Measurements from ENCODE around the gene SPAG17. TPM values are rescaled to one million over a fixed set of nuclear protein-coding genes. Genes with fewer than 3 reads are reported as not detected.

SPAG17 gene
- total and polyA plus RNA-seq, 2 of the 13 experiments (the other 11 are each of a cell fraction or from before 2014, with no cell fraction given) = not detected

DNA sequence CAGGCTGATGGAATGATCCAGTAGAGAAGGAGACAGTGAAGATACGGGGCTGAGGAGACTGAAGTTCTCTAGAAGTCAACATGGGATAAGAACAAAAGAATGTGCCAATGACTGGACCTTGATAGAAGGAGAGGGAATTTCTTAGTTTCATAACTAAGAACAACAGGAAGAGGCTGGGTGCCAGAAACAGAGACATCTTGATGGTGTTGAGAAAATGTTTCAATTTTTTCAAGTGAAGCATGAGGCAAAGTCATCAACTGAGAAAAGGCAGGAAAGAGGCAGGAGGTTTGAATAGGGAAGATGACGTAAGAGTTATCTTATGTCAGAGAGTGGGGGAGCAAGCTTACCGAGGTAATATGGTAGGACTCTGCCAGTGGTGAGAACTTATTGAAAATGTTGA, 80.1 kb downstream of the SPAG17 start:
- no peak overlapping the region for H3K4me2 ChIP-seq (ENCODE audit: low read depth, low read length)
- no peaks in the 10 kb centered on the region for H4K20me1 ChIP-seq (ENCODE audit: insufficient read depth, low read length)
- H3K9ac ChIP-seq (ENCODE audit: insufficient read depth, low read depth, low read length) = no peak overlapping the region
- no peak overlapping the region for H3K4me3 ChIP-seq (replicated peaks in 1 of 3; ENCODE audit: insufficient read depth in 1 of 3, low read depth in 2 of 3, low read length in 3 of 3)
- no peak overlapping the region for H2AFZ ChIP-seq (ENCODE audit: low read length)
- TF ChIP-seq KDM1A (CRISPR knock-in tag; IDR thresholded peaks at IDR 0.05) = no peak
- peak; percentile 60; the same call in 1 of the 2 replicates for TF ChIP-seq ATF7 (IDR thresholded peaks at IDR 0.05)
- no peak for TF ChIP-seq ATF7 (CRISPR knock-in tag; IDR thresholded peaks at IDR 0.05)
- TF ChIP-seq, protein P1, sequence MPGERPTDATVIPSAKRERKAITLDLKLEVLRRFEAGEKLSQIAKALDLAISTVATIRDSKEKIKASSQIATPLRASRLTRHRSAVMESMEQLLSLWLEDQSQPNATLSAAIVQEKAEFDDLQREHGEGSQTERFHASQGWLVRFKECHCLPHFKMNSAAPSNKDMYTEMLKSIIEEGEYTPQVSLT (CRISPR knock-in tag; IDR thresholded peaks at IDR 0.05; ENCODE audit: borderline replicate concordance, low read depth) = no peak
- TF ChIP-seq CREB1 (IDR thresholded peaks at IDR 0.05) = 0 out of 2 replicates have a peak, but pooled peaks have one; percentile 35
- TF ChIP-seq CREB1 (CRISPR knock-in tag; IDR thresholded peaks at IDR 0.05) = no peak
- WGBS (ENCODE audit: low lambda C conversion rate) = 27% methylated on average over 3 of the region's 3 CpGs
- no peak overlapping the region for H3K27ac ChIP-seq (ENCODE audit: extremely low read length, insufficient read depth, low read length)
- no TSS peak for BruUV-seq (replicated peaks)
- ChIA-PET POLR2A (no interaction called here), CTCF (ENCODE audit: low intra/inter-chr PET ratio, low total read pairs) (no interaction called here)
- no peaks in the 10 kb centered on the region for H3K79me2 ChIP-seq (ENCODE audit: insufficient read depth, low read length)
- no peak for ATAC-seq
- H3K36me3 ChIP-seq (replicated peaks in 1 of 2; ENCODE audit: control insufficient read depth in 1 of 2, insufficient read depth in 2 of 2, low read length in 2 of 2) = no peaks in the 10 kb centered on the region
- H3K27me3 ChIP-seq (ENCODE audit: control insufficient read depth in 1 of 2, insufficient read depth in 2 of 2, low read length in 2 of 2) = no peaks in the 10 kb centered on the region
- H3K4me1 ChIP-seq (ENCODE audit: insufficient read depth, low read length) = no peaks in the 10 kb centered on the region
- in situ Hi-C loops (cut with HindIII; ENCODE audit: extremely low pct_ligation_motif_present, low pct_unique_long_range_greater_than_20kb) = no loop called here
- DNase-seq (ENCODE audit: low spot score) = no peak
- intact Hi-C loops (cut with micrococcal nuclease; ENCODE audit: unreplicated experiment) = no loop called here
- no peaks in the 10 kb centered on the region for H3K9me3 ChIP-seq (ENCODE audit: low read length)
- no peak for FAIRE-seq

DNA sequence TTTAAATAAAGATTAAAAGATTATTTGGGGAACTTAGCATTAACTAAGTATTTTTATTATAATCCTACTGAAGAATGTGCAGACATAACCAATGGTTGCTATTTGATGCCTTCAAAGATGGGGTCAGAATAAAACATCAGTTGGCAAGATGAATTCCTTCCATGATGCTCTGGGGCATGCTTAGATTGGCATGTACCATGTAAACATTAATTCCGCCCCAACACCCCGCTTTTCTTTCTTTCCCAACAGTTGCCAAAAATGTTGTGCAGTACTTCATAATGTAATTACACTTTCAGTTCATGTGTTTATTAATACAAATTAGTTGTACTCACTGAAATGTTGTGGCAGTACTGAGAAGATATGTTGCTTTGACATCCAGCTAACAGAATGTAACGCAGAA, 82.6 kb downstream of the SPAG17 start:
- Histone ChIP-seq H3K4me3 (replicated peaks in 1 of 3; ENCODE audit: insufficient read depth in 1 of 3, low read depth in 2 of 3, low read length in 3 of 3) (no peak overlapping the region), H3K9me3 (ENCODE audit: low read length) (no peaks in the 10 kb centered on the region), H3K4me1 (ENCODE audit: insufficient read depth, low read length) (no peaks in the 10 kb centered on the region), H3K27me3 (ENCODE audit: control insufficient read depth in 1 of 2, insufficient read depth in 2 of 2, low read length in 2 of 2) (no peaks in the 10 kb centered on the region), H3K27ac (ENCODE audit: extremely low read length, insufficient read depth, low read length) (no peak overlapping the region), H3K9ac (ENCODE audit: insufficient read depth, low read depth, low read length) (no peak overlapping the region), H3K4me2 (ENCODE audit: low read depth, low read length) (no peak overlapping the region), H2AFZ (ENCODE audit: low read length) (no peak overlapping the region), H3K36me3 (replicated peaks in 1 of 2; ENCODE audit: control insufficient read depth in 1 of 2, insufficient read depth in 2 of 2, low read length in 2 of 2) (no peaks in the 10 kb centered on the region), H4K20me1 (ENCODE audit: insufficient read depth, low read length) (no peaks in the 10 kb centered on the region), H3K79me2 (ENCODE audit: insufficient read depth, low read length) (no peaks in the 10 kb centered on the region)
- ChIA-PET POLR2A (no interaction called here), CTCF (ENCODE audit: low intra/inter-chr PET ratio, low total read pairs) (no interaction called here)
- ATAC-seq (no peak), FAIRE-seq (no peak), DNase-seq (ENCODE audit: low spot score) (no peak)
- BruUV-seq (replicated peaks) = no TSS peak
- in situ Hi-C loops (cut with HindIII; ENCODE audit: extremely low pct_ligation_motif_present, low pct_unique_long_range_greater_than_20kb) (no loop called here), intact Hi-C loops (cut with micrococcal nuclease; ENCODE audit: unreplicated experiment) (no loop called here)
- 35% methylated on average over 3 of the region's 3 CpGs for WGBS (ENCODE audit: low lambda C conversion rate)
- TF ChIP-seq, protein P2, sequence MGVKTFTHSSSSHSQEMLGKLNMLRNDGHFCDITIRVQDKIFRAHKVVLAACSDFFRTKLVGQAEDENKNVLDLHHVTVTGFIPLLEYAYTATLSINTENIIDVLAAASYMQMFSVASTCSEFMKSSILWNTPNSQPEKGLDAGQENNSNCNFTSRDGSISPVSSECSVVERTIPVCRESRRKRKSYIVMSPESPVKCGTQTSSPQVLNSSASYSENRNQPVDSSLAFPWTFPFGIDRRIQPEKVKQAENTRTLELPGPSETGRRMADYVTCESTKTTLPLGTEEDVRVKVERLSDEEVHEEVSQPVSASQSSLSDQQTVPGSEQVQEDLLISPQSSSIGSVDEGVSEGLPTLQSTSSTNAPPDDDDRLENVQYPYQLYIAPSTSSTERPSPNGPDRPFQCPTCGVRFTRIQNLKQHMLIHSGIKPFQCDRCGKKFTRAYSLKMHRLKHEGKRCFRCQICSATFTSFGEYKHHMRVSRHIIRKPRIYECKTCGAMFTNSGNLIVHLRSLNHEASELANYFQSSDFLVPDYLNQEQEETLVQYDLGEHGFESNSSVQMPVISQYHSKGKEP (CRISPR knock-in tag; IDR thresholded peaks at IDR 0.05) = no peak
- TF ChIP-seq, protein P3, sequence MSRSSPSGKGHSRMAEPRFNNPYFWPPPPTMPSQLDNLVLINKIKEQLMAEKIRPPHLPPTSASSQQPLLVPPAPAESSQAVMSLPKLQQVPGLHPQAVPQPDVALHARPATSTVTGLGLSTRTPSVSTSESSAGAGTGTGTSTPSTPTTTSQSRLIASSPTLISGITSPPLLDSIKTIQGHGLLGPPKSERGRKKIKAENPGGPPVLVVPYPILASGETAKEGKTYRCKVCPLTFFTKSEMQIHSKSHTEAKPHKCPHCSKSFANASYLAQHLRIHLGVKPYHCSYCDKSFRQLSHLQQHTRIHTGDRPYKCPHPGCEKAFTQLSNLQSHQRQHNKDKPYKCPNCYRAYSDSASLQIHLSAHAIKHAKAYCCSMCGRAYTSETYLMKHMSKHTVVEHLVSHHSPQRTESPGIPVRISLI (CRISPR knock-in tag; IDR thresholded peaks at IDR 0.05; ENCODE audit: borderline replicate concordance) = no peak
- TF ChIP-seq, protein P4, sequence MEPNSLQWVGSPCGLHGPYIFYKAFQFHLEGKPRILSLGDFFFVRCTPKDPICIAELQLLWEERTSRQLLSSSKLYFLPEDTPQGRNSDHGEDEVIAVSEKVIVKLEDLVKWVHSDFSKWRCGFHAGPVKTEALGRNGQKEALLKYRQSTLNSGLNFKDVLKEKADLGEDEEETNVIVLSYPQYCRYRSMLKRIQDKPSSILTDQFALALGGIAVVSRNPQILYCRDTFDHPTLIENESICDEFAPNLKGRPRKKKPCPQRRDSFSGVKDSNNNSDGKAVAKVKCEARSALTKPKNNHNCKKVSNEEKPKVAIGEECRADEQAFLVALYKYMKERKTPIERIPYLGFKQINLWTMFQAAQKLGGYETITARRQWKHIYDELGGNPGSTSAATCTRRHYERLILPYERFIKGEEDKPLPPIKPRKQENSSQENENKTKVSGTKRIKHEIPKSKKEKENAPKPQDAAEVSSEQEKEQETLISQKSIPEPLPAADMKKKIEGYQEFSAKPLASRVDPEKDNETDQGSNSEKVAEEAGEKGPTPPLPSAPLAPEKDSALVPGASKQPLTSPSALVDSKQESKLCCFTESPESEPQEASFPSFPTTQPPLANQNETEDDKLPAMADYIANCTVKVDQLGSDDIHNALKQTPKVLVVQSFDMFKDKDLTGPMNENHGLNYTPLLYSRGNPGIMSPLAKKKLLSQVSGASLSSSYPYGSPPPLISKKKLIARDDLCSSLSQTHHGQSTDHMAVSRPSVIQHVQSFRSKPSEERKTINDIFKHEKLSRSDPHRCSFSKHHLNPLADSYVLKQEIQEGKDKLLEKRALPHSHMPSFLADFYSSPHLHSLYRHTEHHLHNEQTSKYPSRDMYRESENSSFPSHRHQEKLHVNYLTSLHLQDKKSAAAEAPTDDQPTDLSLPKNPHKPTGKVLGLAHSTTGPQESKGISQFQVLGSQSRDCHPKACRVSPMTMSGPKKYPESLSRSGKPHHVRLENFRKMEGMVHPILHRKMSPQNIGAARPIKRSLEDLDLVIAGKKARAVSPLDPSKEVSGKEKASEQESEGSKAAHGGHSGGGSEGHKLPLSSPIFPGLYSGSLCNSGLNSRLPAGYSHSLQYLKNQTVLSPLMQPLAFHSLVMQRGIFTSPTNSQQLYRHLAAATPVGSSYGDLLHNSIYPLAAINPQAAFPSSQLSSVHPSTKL (CRISPR knock-in tag; IDR thresholded peaks at IDR 0.05) = no peak
- TF ChIP-seq NFIC (IDR thresholded peaks at IDR 0.05; ENCODE audit: low read length) = no peak
- no peak for TF ChIP-seq ZKSCAN5 (CRISPR knock-in tag; IDR thresholded peaks at IDR 0.05)
- no peak for TF ChIP-seq ZNF296 (CRISPR knock-in tag; conservative IDR thresholded peaks at IDR 0.05)
